Right lobe of liver (tissue), 4 donors: ENCODE data around the gene PTBP3.

Experiments
- POLR2A ChIP-seq: fragments of 450-650 bp; IDR thresholded peaks from one replicate; pipeline ENCODE4 v1.6.1; 2017; ENCODE audit warnings: antibody characterized with exemption, mild to moderate bottlenecking
- TF ChIP-seq, protein P1 (sequence below), 4 donors: fragments of 200-600 bp in 3 of 4; fragments of 450-650 bp in 1 of 4; IDR thresholded peaks; one replicate each; pipeline versions ENCODE4 v1.5.1 to v1.8.0; 2016 to 2022; ENCODE audit warnings: antibody characterized with exemption in 4 of 4, mild to moderate bottlenecking in 2 of 4
- donor health status: DM: no; HTN: no; CAD: no.
- donor health status: DM: no; HTN: no; CAD: no.
- donor health status: DM: no; HTN: yes; CAD: no.

DNA sequence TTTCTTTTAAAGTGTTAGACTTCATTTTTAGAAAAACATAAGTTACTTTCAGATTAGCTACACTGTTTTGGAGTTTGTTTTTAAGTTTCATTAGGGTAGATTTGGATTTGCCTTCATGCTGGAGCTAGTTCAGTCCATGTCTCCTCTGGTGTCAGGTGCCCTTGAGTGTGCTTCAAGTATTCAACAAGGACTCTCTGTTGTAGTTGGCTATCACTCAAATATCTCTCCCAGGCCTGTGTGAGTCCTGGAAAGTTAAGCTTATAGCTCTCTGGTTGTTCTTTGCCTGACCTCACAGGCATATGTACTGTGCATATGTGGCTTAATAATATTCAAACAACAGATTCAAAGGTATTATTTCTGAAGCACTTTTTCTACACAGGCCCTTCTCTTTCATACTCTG is 45.4 kb downstream of the PTBP3 start:
- TF ChIP-seq, protein P1, sequence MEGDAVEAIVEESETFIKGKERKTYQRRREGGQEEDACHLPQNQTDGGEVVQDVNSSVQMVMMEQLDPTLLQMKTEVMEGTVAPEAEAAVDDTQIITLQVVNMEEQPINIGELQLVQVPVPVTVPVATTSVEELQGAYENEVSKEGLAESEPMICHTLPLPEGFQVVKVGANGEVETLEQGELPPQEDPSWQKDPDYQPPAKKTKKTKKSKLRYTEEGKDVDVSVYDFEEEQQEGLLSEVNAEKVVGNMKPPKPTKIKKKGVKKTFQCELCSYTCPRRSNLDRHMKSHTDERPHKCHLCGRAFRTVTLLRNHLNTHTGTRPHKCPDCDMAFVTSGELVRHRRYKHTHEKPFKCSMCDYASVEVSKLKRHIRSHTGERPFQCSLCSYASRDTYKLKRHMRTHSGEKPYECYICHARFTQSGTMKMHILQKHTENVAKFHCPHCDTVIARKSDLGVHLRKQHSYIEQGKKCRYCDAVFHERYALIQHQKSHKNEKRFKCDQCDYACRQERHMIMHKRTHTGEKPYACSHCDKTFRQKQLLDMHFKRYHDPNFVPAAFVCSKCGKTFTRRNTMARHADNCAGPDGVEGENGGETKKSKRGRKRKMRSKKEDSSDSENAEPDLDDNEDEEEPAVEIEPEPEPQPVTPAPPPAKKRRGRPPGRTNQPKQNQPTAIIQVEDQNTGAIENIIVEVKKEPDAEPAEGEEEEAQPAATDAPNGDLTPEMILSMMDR (IDR thresholded peaks at IDR 0.05), result no peak
- no peak for TF ChIP-seq POLR2A
